Endodermal cell (in vitro differentiated cells): Measurements from ENCODE around the gene CINP. TPM values are rescaled to one million over a fixed set of nuclear protein-coding genes. Genes with fewer than 3 reads are reported as not detected.

Experiments
- DNase-seq: peaks from one replicate; pipeline ENCODE4 v3.0.0-alpha.2; 2017
- H3K27ac ChIP-seq: 2 replicates; pipeline ENCODE4 v1.5.1; 2013; ENCODE audit warnings: mild to moderate bottlenecking, low read depth, low read length, moderate library complexity
- H3K27me3 ChIP-seq: 2 replicates; pipeline ENCODE4 v1.6.1; 2013; ENCODE audit warnings: mild to moderate bottlenecking, low read length, moderate library complexity; ENCODE audit not compliant: insufficient read depth, control insufficient read depth, poor library complexity, severe bottlenecking
- H3K36me3 ChIP-seq: 2 replicates; pipeline ENCODE4 v1.7.0; 2013; ENCODE audit warnings: mild to moderate bottlenecking, low read length, moderate library complexity; ENCODE audit not compliant: control insufficient read depth, insufficient read depth
- H3K4me1 ChIP-seq: one replicate; pipeline ENCODE4 v1.7.0; 2013; ENCODE audit warnings: low read length; ENCODE audit not compliant: control insufficient read depth, insufficient read depth
- H3K4me3 ChIP-seq: 2 replicates; pipeline ENCODE4 v1.5.1; 2013; ENCODE audit warnings: mild to moderate bottlenecking, low read length, moderate library complexity
- H3K9ac ChIP-seq: 2 replicates; pipeline ENCODE4 v1.6.1; 2013; ENCODE audit warnings: mild to moderate bottlenecking, low read length, moderate library complexity; ENCODE audit not compliant: poor library complexity, severe bottlenecking; ENCODE audit errors: extremely low read depth
- H3K9me3 ChIP-seq: 2 replicates; pipeline ENCODE4 v1.6.1; 2013; ENCODE audit warnings: mild to moderate bottlenecking, low read length, moderate library complexity; ENCODE audit not compliant: control insufficient read depth
- H3K27ac Mint-ChIP-seq: 2 replicates; pipeline ENCODE4 v1.8.0; 2020; ENCODE audit warnings: mixed read lengths
- H3K27me3 Mint-ChIP-seq: 2 replicates; pipeline ENCODE4 v1.8.0; 2021; ENCODE audit warnings: mild to moderate bottlenecking, mixed read lengths; ENCODE audit not compliant: insufficient read depth
- H3K36me3 Mint-ChIP-seq: 2 replicates; pipeline ENCODE4 v1.8.0; 2020; ENCODE audit warnings: low read depth, mixed read lengths
- H3K4me1 Mint-ChIP-seq: 2 replicates; pipeline ENCODE4 v1.8.0; 2020; ENCODE audit warnings: mixed read lengths
- H3K4me3 Mint-ChIP-seq: 2 replicates; pipeline ENCODE4 v1.8.0; 2020; ENCODE audit warnings: mild to moderate bottlenecking, moderate library complexity, mixed read lengths
- H3K9me3 Mint-ChIP-seq: 2 replicates; pipeline ENCODE4 v1.8.0; 2020; ENCODE audit warnings: mild to moderate bottlenecking, mixed read lengths
- WGBS, 2 experiments: methylation state at CpG; one replicate each; pipeline versions ENCODE4 v1.1.5 to v1.1.7; 2013; ENCODE audit warnings: missing lambda C conversion rate in 2 of 2, mixed read lengths in 1 of 2; ENCODE audit not compliant: insufficient coverage in 1 of 2, insufficient read length in 1 of 2; 5-methylcytosine and 5-hydroxymethylcytosine counted together
- total RNA-seq, 2 donors: library from RNA; stranded (reverse); fragmentation: NEBNext Ultra II Directional in 1 of 2; extraction: Animal tissue kit (Norgen Biotek cat#: 25700) in 1 of 2; gene quantifications; 2 replicates in 1 of 2; 3 replicates in 1 of 2; pipeline ENCODE4 v1.2.1, GENCODE V29; 2021
- TF ChIP-seq, protein P1 (sequence below): fragments of 200-600 bp; sonication (generic); conservative IDR thresholded peaks from 2 replicates; pipeline ENCODE4 v1.5.0; 2021; ENCODE audit warnings: antibody characterized with exemption, mild to moderate bottlenecking

CINP gene
- total RNA-seq, 2 donors from 2014 or later, result 33.3 to 38.3 TPM

DNA sequence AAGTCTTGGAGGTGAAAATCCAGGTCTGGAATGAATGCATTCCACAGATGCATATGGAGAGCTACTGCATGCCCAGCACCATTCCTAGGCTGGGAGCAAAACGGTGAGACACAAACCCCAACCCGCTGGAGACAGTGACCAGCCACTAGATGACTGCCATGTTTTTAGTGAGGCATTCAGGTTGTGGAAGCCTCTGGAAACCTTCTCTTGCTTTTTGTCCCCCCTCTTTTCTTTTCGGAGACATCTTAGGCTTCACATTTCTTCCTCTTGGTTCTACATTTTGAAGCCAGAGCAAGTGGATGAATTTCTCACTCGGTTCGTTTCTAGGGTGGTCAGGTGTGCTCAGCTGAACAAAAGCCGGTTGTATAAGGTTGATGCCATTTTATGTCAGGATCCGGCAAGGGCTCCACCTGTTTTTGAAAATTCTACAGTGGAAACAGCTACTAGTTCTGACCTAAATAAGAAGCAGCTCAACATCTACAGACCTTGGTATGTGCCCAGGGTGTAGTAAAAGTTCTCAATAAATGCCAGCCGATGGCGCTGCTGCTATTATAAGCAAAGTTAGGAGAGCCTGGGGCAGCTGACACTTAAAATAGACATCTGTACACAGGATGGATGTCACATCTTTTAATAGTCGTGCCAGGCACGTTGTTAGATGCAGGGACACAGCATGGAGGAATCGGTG lies 45.0 kb downstream of the CINP start:
- peak overlapping the region; percentile 97 for H3K27ac Mint-ChIP-seq
- no peak for DNase-seq
- no peaks in the 10 kb centered on the region for H3K9me3 Mint-ChIP-seq
- Histone ChIP-seq H3K27ac (no peak overlapping the region), H3K4me1 (peaks cover 9% of the 10 kb centered on the region), H3K9me3 (no peaks in the 10 kb centered on the region), H3K9ac (peak overlapping the region; percentile 69), H3K4me3 (peak overlapping the region; percentile 85), H3K36me3 (peaks cover 7% of the 10 kb centered on the region), H3K27me3 (no peaks in the 10 kb centered on the region)
- H3K36me3 Mint-ChIP-seq, result peaks cover 7% of the 10 kb centered on the region
- H3K4me3 Mint-ChIP-seq, result peak overlapping the region; percentile 81
- peaks cover 22% of the 10 kb centered on the region for H3K4me1 Mint-ChIP-seq
- H3K27me3 Mint-ChIP-seq, result peaks cover 12% of the 10 kb centered on the region
- TF ChIP-seq, protein P1, sequence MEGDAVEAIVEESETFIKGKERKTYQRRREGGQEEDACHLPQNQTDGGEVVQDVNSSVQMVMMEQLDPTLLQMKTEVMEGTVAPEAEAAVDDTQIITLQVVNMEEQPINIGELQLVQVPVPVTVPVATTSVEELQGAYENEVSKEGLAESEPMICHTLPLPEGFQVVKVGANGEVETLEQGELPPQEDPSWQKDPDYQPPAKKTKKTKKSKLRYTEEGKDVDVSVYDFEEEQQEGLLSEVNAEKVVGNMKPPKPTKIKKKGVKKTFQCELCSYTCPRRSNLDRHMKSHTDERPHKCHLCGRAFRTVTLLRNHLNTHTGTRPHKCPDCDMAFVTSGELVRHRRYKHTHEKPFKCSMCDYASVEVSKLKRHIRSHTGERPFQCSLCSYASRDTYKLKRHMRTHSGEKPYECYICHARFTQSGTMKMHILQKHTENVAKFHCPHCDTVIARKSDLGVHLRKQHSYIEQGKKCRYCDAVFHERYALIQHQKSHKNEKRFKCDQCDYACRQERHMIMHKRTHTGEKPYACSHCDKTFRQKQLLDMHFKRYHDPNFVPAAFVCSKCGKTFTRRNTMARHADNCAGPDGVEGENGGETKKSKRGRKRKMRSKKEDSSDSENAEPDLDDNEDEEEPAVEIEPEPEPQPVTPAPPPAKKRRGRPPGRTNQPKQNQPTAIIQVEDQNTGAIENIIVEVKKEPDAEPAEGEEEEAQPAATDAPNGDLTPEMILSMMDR, result peak; percentile 7
- 70 to 71% methylated on average over 8 to 12 of the region's 12 CpGs for WGBS, 2 experiments

GRCh38 chr14:102316743-102317563 lies 45.7 kb downstream of the CINP start:
- H3K27me3 ChIP-seq, result no peaks in the 10 kb centered on the region
- TF ChIP-seq, protein P1, result peak; percentile 64
- H3K9ac ChIP-seq, result peak overlapping the region; percentile 69
- no peaks in the 10 kb centered on the region for H3K9me3 ChIP-seq
- WGBS, 2 experiments, result 0 to 1% methylated on average over 20 to 54 of the region's 54 CpGs
- Mint-ChIP-seq H3K27ac (peak overlapping the region; percentile 97), H3K36me3 (peaks cover 6% of the 10 kb centered on the region), H3K9me3 (no peaks in the 10 kb centered on the region), H3K4me3 (peak overlapping the region; percentile 81), H3K27me3 (peaks cover 12% of the 10 kb centered on the region), H3K4me1 (peaks cover 22% of the 10 kb centered on the region)
- H3K27ac ChIP-seq, result peak overlapping the region; percentile 52
- H3K4me1 ChIP-seq, result peaks cover 9% of the 10 kb centered on the region
- peak overlapping the region; percentile 85 for H3K4me3 ChIP-seq
- H3K36me3 ChIP-seq, result no peaks in the 10 kb centered on the region
- peak; percentile 98 for DNase-seq

- WGBS, 2 experiments, result 12 to 22% methylated on average over 10 of the region's 10 CpGs
- Mint-ChIP-seq H3K36me3 (no peaks in the 10 kb centered on the region), H3K27ac (peak overlapping the region; percentile 97), H3K27me3 (peaks cover 12% of the 10 kb centered on the region), H3K4me3 (peak overlapping the region; percentile 81), H3K9me3 (no peaks in the 10 kb centered on the region), H3K4me1 (peaks cover 20% of the 10 kb centered on the region)
- H3K36me3 ChIP-seq, result no peaks in the 10 kb centered on the region
- peak overlapping the region; percentile 50 for H3K9ac ChIP-seq
- TF ChIP-seq, protein P1, result no peak
- peak overlapping the region; percentile 0 for H3K27ac ChIP-seq
- no peaks in the 10 kb centered on the region for H3K9me3 ChIP-seq
- H3K4me1 ChIP-seq, result peaks cover 9% of the 10 kb centered on the region
- peak overlapping the region; percentile 85 for H3K4me3 ChIP-seq
- H3K27me3 ChIP-seq, result no peaks in the 10 kb centered on the region
- DNase-seq, result no peak
These were observed 46.4 kb downstream of the CINP start for GRCh38 chr14:102316338-102316742.
